Uterus (tissue), 4 donors: ENCODE data around the gene EIPR1. TPM values are rescaled to one million over a fixed set of nuclear protein-coding genes. Genes with fewer than 3 reads are reported as not detected.

Experiments used
- DNase-seq, 2 donors: peaks; one replicate each; pipeline ENCODE4 v3.0.0-alpha.2; 2019 to 2020
- H3K27ac ChIP-seq, 2 donors: fragments of 200-600 bp; sonication (generic); 1 replicate in 1 of 2; 2 replicates in 1 of 2; pipeline ENCODE4 v1.5.1; 2016 to 2018
- H3K27me3 ChIP-seq, 2 donors: fragments of 200-600 bp; sonication (generic); one replicate each; pipeline ENCODE4 v1.5.1; 2018 to 2019; ENCODE audit warnings: control low read depth in 1 of 2
- H3K36me3 ChIP-seq, 2 donors: fragments of 200-600 bp; sonication (generic); one replicate each; pipeline ENCODE4 v1.5.1; 2019; ENCODE audit warnings: control low read depth in 1 of 2
- H3K4me1 ChIP-seq, 2 donors: fragments of 200-600 bp; sonication (generic); one replicate each; pipeline ENCODE4 v1.5.1; 2018 to 2019; ENCODE audit warnings: control low read depth in 1 of 2
- H3K4me3 ChIP-seq, 2 donors: fragments of 200-600 bp; sonication (generic); 1 replicate in 1 of 2; 2 replicates in 1 of 2; pipeline ENCODE4 v1.5.1; 2018 to 2019; ENCODE audit warnings: mild to moderate bottlenecking in 1 of 2
- H3K9me3 ChIP-seq, 2 donors: fragments of 200-600 bp; sonication (generic); one replicate each; pipeline ENCODE4 v1.5.1; 2019; ENCODE audit warnings: control low read depth in 1 of 2
- POLR2A ChIP-seq, 2 donors: fragments of 450-650 bp; IDR thresholded peaks; one replicate each; pipeline ENCODE4 v1.6.1; 2016; ENCODE audit warnings: antibody characterized with exemption in 2 of 2, mild to moderate bottlenecking in 1 of 2, moderate library complexity in 1 of 2
- intact Hi-C: fragments of 100-400 bp; cut with DNase I; formaldehyde crosslinking; loops from one replicate; pipeline ENCODE4 v1.15.1; 2023; ENCODE audit warnings: low total_unique reads
- total RNA-seq, 4 donors: library from RNA; depleted of rRNA in 3 of 4; stranded (reverse); fragments of >200 nt in 3 of 4; gene quantifications; one replicate each; pipeline versions ENCODE4 v1.1.0 to v1.2.4, GENCODE V29; 2014 to 2023
- TF ChIP-seq, protein P1 (sequence below), 4 experiments: fragments of 200-600 bp in 2 of 4; fragments of 450-650 bp in 2 of 4; sonication (generic) in 2 of 4; IDR thresholded peaks; one replicate each; pipeline ENCODE4 v1.5.1; 2016 to 2019; ENCODE audit warnings: antibody characterized with exemption in 4 of 4, mild to moderate bottlenecking in 2 of 4, moderate library complexity in 1 of 4
- donor health status: DM: yes; HTN: yes; CAD: no.

EIPR1 gene
- total RNA-seq, 4 donors from 2014 or later: 0.59 to 28.9 (median 20.4) TPM

DNA sequence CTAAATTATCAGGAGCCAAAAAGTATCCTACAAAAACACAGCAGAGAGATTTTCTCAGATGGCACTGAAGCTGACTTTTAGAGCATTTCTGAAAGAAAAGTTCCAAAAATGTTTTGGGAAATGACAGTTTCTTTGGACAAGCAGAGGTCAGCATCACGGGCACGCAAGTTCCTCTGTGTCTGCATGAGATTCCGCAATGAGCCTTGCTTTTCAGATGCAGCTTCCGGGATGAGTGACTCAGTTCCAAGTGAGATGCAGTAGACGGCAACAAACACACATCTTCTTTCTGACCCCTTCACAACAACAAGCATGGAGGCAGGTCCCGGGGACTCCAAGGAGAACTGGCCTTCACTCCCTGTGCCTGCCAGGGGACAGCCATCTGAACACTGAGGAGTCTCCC is 76.6 kb downstream of the EIPR1 start:
- no peak overlapping the region for H3K27ac ChIP-seq
- H3K27me3 ChIP-seq: no peaks in the 10 kb centered on the region
- H3K9me3 ChIP-seq: no peaks in the 10 kb centered on the region
- TF ChIP-seq, protein P1, sequence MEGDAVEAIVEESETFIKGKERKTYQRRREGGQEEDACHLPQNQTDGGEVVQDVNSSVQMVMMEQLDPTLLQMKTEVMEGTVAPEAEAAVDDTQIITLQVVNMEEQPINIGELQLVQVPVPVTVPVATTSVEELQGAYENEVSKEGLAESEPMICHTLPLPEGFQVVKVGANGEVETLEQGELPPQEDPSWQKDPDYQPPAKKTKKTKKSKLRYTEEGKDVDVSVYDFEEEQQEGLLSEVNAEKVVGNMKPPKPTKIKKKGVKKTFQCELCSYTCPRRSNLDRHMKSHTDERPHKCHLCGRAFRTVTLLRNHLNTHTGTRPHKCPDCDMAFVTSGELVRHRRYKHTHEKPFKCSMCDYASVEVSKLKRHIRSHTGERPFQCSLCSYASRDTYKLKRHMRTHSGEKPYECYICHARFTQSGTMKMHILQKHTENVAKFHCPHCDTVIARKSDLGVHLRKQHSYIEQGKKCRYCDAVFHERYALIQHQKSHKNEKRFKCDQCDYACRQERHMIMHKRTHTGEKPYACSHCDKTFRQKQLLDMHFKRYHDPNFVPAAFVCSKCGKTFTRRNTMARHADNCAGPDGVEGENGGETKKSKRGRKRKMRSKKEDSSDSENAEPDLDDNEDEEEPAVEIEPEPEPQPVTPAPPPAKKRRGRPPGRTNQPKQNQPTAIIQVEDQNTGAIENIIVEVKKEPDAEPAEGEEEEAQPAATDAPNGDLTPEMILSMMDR (IDR thresholded peaks at IDR 0.05): no peak
- no peak for TF ChIP-seq POLR2A (IDR thresholded peaks at IDR 0.05)
- no peaks in the 10 kb centered on the region for H3K36me3 ChIP-seq
- DNase-seq: no peak
- intact Hi-C loops: no loop called here
- H3K4me1 ChIP-seq: no peaks in the 10 kb centered on the region
- H3K4me3 ChIP-seq: no peak overlapping the region

DNA sequence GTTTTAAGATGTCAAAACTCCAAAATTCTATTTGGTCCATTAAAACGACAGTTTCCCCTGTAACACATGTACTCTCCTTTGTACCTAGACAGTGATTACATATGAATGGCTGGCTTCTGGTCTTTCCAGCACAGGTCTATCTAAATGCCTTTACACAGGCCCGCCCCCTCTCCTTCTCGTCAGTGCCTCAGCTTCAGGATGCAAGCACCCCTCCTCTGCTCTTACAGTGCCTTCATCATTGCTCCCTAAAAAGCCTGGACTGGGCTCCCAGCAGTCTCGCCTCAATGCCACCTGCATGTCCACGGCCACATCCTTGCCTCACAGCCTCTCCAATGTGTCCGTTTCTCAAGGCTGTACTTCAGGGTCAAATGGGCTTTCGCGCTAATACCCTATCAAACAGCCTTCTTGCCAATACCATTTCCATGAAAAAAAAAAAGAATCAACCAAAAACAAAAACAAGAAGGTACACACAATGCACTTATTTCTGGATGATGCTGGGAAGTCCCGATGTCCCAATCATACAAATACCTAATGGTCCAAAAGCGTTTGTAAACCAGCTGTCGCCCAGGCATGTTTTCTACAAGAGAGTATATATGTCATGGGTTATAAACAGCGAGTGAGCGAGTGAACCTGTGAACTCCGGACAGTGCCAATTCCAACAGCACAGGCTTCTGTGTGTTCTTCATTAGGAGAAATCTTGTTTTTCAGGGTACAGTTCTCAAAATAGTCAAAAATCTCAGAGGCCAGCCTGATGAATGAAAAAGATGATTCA is 77.2 kb downstream of the EIPR1 start:
- intact Hi-C loops: no loop called here
- no peak overlapping the region for H3K27ac ChIP-seq
- no peaks in the 10 kb centered on the region for H3K4me1 ChIP-seq
- no peaks in the 10 kb centered on the region for H3K9me3 ChIP-seq
- H3K36me3 ChIP-seq: no peaks in the 10 kb centered on the region
- no peaks in the 10 kb centered on the region for H3K27me3 ChIP-seq
- no peak overlapping the region for H3K4me3 ChIP-seq
- TF ChIP-seq, protein P1 (IDR thresholded peaks at IDR 0.05): no peak
- TF ChIP-seq POLR2A (IDR thresholded peaks at IDR 0.05): no peak
- DNase-seq: no peak

DNA sequence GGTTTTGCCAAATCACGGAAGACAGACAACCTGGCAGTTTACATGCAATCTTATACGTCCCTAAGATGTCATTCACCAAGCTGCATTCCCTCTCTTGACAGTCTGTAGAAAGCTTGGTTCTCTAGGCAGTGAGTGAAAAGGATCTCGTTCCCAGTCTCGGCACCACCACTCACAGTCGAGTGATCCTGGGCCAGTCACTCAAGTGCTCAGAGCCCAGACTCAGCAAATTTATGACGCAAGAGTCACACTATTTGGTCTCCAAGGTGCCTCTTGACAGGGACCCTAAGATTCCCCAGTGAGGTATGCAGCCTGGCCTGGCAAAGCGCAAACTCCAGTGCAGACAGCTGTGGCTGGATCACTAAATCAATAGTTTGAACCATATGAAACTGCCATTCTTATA is 77.9 kb downstream of the EIPR1 start:
- intact Hi-C loops: no loop called here
- DNase-seq: no peak
- H3K4me1 ChIP-seq: no peaks in the 10 kb centered on the region
- H3K27me3 ChIP-seq: no peaks in the 10 kb centered on the region
- H3K36me3 ChIP-seq: no peaks in the 10 kb centered on the region
- H3K27ac ChIP-seq: no peak overlapping the region
- no peaks in the 10 kb centered on the region for H3K9me3 ChIP-seq
- TF ChIP-seq, protein P1 (IDR thresholded peaks at IDR 0.05): no peak
- TF ChIP-seq POLR2A (IDR thresholded peaks at IDR 0.05): no peak
- H3K4me3 ChIP-seq: no peak overlapping the region

DNA sequence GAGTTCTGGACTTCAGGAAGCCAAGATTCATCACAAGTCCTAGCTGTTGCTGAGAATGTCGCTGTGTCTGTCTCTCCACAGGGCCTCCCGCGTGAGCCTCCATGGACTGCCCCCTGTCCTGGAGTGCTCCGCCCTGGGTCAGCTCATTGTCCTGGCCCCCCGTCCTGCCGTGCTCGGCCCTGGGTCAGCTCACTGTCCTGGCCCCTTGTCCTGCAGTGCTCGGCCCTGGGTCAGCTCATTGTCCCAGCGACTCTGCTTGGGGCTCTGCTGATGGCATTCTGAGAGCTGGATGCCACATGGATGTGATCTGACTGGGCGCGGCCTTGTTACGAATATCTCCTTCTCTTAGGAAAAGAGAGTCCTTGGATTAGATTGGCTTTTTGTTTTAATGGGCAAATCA is 78.5 kb downstream of the EIPR1 start:
- H3K27ac ChIP-seq: no peak overlapping the region
- H3K4me1 ChIP-seq: no peaks in the 10 kb centered on the region
- no peaks in the 10 kb centered on the region for H3K36me3 ChIP-seq
- H3K4me3 ChIP-seq: no peak overlapping the region
- TF ChIP-seq, protein P1 (IDR thresholded peaks at IDR 0.05): no peak
- no peak for TF ChIP-seq POLR2A (IDR thresholded peaks at IDR 0.05)
- intact Hi-C loops: no loop called here
- H3K9me3 ChIP-seq: no peaks in the 10 kb centered on the region
- DNase-seq: no peak
- no peaks in the 10 kb centered on the region for H3K27me3 ChIP-seq

DNA sequence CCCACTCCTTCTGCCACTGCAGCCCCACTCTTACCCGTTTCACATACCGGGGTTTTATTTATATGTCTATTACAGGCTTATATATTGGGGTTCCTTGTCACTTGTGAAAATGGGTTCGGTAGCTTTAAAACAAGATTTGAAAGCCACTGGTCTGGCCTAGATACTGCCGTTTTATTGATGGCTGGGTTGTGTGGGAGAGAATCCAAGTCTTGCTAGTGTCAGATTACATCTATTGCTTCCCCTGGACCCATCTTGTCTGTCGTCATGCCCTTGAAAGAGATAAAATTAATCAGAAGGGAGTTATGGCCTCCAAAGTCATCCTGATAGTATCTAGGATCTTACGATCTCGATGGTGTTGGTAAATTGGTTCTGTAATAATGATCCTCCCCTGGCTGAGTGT is 79.4 kb downstream of the EIPR1 start:
- no peak for DNase-seq
- intact Hi-C loops: no loop called here
- H3K4me1 ChIP-seq: no peaks in the 10 kb centered on the region
- TF ChIP-seq POLR2A (IDR thresholded peaks at IDR 0.05): no peak
- TF ChIP-seq, protein P1 (IDR thresholded peaks at IDR 0.05): no peak
- H3K9me3 ChIP-seq: no peaks in the 10 kb centered on the region
- no peak overlapping the region for H3K4me3 ChIP-seq
- H3K27ac ChIP-seq: no peak overlapping the region
- no peaks in the 10 kb centered on the region for H3K27me3 ChIP-seq
- no peaks in the 10 kb centered on the region for H3K36me3 ChIP-seq
